Measurements from ENCODE around the gene TSSK6. TPM values are rescaled to one million over a fixed set of nuclear protein-coding genes. Genes with fewer than 3 reads are reported as not detected.
A peak's percentile ranks its signal among the peaks of the same experiment; 100 is the strongest.

Gene TSSK6
- total and polyA plus RNA-seq, 4 donors = 0.21 to 2.3 (median 1.1) TPM

DNA sequence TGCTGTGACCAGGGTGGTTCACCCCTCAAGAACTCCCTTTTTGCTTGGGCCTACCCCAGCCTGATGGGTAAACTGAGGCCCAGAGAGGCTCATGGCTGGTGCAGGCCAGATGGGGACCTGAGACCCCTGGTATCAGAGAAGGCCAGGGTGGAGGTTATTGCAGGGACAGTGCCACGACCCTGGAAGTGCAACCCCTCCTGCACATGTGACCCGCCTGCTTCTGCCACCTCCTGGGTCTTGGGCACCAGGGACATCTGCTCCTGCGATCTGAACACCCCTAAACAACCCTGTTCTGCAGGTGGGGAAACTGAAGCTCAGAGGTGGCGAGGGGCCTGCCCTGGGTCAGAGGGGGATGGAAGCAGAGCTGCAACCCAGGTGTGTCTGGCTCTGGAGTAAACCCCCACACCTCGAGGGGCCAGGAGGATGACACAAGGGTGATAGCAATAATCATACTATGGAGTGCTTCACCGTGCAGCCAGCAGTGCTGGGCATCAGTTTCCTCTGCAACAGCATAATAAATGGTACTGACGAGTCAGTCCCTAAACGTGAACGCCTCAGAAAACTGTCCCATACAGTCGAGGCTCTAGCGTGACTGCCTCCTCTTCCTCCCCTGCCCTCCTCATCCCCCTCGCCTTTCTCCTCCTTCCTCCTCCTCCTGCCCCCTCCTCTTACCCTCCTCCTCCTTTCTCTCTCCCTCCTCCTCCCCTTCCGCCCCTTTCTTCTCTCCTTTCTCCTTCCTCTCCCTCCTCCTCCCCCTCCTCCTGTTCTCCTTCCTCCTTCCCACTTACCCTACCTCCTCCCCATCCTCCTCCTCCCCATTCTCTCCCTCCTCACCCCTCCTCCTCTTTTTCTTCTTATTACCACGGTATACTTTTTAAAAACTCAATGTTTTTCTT, 17.7 kb upstream of the TSSK6 start:
- Histone ChIP-seq H3K4me3 (ENCODE audit: low read depth in 1 of 3, low read length in 3 of 3) (no peak overlapping the region), H3K27ac (ENCODE audit: low read depth in 1 of 2, low read length in 2 of 2) (no peak overlapping the region), H3K36me3 (ENCODE audit: control insufficient read depth in 4 of 4, insufficient read depth in 3 of 4, low read depth in 1 of 4, low read length in 3 of 4) (peaks cover 0 to 2% (median under 1%) of the 10 kb centered on the region in 4 donors), H3K9me3 (ENCODE audit: control insufficient read depth in 4 of 4, low read length in 3 of 4) (no peaks in the 10 kb centered on the region), H3K4me1 (ENCODE audit: control insufficient read depth in 4 of 4, insufficient read depth in 4 of 4, low read length in 3 of 4) (peaks cover 0 to 7% (median 4%) of the 10 kb centered on the region in 4 donors), H3K27me3 (ENCODE audit: control insufficient read depth in 4 of 4, insufficient read depth in 4 of 4, low read length in 3 of 4) (peaks cover 0 to 3% (median 0%) of the 10 kb centered on the region in 4 donors), H3K9ac (ENCODE audit: low read depth in 1 of 2, low read length in 2 of 2) (no peak overlapping the region)
- 83% methylated on average over 14 of the region's 14 CpGs for WGBS
- TF ChIP-seq GABPA (IDR thresholded peaks at IDR 0.05 in 1 of 2, conservative IDR thresholded peaks at IDR 0.05 in 1 of 2) (no peak), HNF4G (IDR thresholded peaks at IDR 0.05) (no peak), HNF4A (conservative IDR thresholded peaks at IDR 0.05) (no peak), YY1 (IDR thresholded peaks at IDR 0.05) (no peak), JUND (IDR thresholded peaks at IDR 0.05) (no peak), RXRA (IDR thresholded peaks at IDR 0.05) (no peak), FOXA2 (IDR thresholded peaks at IDR 0.05) (no peak), TAF1 (conservative IDR thresholded peaks at IDR 0.05) (no peak)
- TF ChIP-seq, protein P1, sequence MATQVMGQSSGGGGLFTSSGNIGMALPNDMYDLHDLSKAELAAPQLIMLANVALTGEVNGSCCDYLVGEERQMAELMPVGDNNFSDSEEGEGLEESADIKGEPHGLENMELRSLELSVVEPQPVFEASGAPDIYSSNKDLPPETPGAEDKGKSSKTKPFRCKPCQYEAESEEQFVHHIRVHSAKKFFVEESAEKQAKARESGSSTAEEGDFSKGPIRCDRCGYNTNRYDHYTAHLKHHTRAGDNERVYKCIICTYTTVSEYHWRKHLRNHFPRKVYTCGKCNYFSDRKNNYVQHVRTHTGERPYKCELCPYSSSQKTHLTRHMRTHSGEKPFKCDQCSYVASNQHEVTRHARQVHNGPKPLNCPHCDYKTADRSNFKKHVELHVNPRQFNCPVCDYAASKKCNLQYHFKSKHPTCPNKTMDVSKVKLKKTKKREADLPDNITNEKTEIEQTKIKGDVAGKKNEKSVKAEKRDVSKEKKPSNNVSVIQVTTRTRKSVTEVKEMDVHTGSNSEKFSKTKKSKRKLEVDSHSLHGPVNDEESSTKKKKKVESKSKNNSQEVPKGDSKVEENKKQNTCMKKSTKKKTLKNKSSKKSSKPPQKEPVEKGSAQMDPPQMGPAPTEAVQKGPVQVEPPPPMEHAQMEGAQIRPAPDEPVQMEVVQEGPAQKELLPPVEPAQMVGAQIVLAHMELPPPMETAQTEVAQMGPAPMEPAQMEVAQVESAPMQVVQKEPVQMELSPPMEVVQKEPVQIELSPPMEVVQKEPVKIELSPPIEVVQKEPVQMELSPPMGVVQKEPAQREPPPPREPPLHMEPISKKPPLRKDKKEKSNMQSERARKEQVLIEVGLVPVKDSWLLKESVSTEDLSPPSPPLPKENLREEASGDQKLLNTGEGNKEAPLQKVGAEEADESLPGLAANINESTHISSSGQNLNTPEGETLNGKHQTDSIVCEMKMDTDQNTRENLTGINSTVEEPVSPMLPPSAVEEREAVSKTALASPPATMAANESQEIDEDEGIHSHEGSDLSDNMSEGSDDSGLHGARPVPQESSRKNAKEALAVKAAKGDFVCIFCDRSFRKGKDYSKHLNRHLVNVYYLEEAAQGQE (IDR thresholded peaks at IDR 0.05) = no peak
- TF ChIP-seq, protein P2, sequence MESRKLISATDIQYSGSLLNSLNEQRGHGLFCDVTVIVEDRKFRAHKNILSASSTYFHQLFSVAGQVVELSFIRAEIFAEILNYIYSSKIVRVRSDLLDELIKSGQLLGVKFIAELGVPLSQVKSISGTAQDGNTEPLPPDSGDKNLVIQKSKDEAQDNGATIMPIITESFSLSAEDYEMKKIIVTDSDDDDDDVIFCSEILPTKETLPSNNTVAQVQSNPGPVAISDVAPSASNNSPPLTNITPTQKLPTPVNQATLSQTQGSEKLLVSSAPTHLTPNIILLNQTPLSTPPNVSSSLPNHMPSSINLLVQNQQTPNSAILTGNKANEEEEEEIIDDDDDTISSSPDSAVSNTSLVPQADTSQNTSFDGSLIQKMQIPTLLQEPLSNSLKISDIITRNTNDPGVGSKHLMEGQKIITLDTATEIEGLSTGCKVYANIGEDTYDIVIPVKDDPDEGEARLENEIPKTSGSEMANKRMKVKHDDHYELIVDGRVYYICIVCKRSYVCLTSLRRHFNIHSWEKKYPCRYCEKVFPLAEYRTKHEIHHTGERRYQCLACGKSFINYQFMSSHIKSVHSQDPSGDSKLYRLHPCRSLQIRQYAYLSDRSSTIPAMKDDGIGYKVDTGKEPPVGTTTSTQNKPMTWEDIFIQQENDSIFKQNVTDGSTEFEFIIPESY (IDR thresholded peaks at IDR 0.05) = no peak
- TF ChIP-seq, protein P3, sequence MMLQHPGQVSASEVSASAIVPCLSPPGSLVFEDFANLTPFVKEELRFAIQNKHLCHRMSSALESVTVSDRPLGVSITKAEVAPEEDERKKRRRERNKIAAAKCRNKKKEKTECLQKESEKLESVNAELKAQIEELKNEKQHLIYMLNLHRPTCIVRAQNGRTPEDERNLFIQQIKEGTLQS (IDR thresholded peaks at IDR 0.05) = no peak
- no peak for DNase-seq (ENCODE audit: low spot score)

DNA sequence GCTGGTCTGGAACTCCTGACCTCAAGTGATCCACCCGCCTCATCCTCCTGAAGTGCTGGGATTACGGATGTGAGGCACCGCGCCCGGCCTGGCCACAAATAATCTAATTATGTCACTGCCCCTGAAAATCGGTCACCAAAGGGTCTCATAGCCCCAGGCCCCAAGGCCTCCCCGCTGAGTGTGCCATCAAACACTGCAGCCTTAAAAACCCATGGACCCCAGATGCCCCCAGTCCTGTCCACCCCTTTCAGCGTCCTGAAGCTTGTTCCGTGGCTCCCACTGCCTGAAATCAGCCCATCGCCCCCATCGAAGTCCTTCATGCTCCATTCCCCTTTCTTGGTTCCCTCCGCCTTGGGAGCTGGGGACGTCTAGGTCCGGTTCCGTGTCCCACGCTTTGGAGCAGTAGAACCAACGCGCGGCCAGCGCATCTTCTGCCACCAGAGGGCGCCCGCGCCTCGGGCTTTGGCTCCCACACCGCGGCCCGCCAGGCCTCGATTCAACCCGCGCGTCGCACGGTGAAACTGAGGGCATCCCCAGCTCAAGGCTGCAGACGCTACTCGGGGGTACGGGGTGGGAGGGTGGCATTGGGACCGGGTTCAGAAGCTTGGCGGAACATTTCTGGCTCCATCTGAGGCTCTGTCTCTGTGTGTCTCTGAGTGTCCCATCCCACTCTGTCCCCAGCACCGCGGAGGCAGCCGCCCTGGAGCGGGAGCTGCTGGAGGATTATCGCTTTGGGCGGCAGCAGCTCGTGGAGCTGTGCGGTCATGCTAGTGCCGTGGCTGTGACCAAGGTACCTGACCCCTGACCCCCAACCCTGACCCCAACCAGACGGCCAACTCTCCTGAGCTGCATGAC, 16.8 kb upstream of the TSSK6 start:
- WGBS = 22% methylated on average over 48 of the region's 48 CpGs
- Histone ChIP-seq H3K27me3 (ENCODE audit: control insufficient read depth in 4 of 4, insufficient read depth in 4 of 4, low read length in 3 of 4) (no peaks in the 10 kb centered on the region), H3K9me3 (ENCODE audit: control insufficient read depth in 4 of 4, low read length in 3 of 4) (no peaks in the 10 kb centered on the region), H3K36me3 (ENCODE audit: control insufficient read depth in 4 of 4, insufficient read depth in 3 of 4, low read depth in 1 of 4, low read length in 3 of 4) (peaks cover 0 to 5% (median 3%) of the 10 kb centered on the region in 4 donors), H3K9ac (ENCODE audit: low read depth in 1 of 2, low read length in 2 of 2) (no peak overlapping the region), H3K4me1 (ENCODE audit: control insufficient read depth in 4 of 4, insufficient read depth in 4 of 4, low read length in 3 of 4) (peaks cover 0 to 7% (median 3%) of the 10 kb centered on the region in 4 donors), H3K4me3 (ENCODE audit: low read depth in 1 of 3, low read length in 3 of 3) (no peak overlapping the region), H3K27ac (ENCODE audit: low read depth in 1 of 2, low read length in 2 of 2) (no peak overlapping the region)
- DNase-seq (ENCODE audit: low spot score) = peak; percentile 89
- TF ChIP-seq, protein P4, sequence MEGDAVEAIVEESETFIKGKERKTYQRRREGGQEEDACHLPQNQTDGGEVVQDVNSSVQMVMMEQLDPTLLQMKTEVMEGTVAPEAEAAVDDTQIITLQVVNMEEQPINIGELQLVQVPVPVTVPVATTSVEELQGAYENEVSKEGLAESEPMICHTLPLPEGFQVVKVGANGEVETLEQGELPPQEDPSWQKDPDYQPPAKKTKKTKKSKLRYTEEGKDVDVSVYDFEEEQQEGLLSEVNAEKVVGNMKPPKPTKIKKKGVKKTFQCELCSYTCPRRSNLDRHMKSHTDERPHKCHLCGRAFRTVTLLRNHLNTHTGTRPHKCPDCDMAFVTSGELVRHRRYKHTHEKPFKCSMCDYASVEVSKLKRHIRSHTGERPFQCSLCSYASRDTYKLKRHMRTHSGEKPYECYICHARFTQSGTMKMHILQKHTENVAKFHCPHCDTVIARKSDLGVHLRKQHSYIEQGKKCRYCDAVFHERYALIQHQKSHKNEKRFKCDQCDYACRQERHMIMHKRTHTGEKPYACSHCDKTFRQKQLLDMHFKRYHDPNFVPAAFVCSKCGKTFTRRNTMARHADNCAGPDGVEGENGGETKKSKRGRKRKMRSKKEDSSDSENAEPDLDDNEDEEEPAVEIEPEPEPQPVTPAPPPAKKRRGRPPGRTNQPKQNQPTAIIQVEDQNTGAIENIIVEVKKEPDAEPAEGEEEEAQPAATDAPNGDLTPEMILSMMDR (IDR thresholded peaks at IDR 0.05; ENCODE audit: low read depth, low read length, missing input control) = peak; percentile 89
- no peak for TF ChIP-seq SP1 (IDR thresholded peaks at IDR 0.05)
- TF ChIP-seq, protein P3 (IDR thresholded peaks at IDR 0.05) = no peak
- TF ChIP-seq, protein P2 (IDR thresholded peaks at IDR 0.05) = no peak
- no peak for TF ChIP-seq EGR1 (IDR thresholded peaks at IDR 0.05; ENCODE audit: low read depth in 2 of 2)
- peak; percentile 92 to 97 for TF ChIP-seq RAD21 (IDR thresholded peaks at IDR 0.05)

Measured in liver (tissue), 9 donors.